ENCODE results near the gene WSB1.
A peak's percentile ranks its signal among the peaks of the same experiment; 100 is the strongest.

Gene WSB1

DNA sequence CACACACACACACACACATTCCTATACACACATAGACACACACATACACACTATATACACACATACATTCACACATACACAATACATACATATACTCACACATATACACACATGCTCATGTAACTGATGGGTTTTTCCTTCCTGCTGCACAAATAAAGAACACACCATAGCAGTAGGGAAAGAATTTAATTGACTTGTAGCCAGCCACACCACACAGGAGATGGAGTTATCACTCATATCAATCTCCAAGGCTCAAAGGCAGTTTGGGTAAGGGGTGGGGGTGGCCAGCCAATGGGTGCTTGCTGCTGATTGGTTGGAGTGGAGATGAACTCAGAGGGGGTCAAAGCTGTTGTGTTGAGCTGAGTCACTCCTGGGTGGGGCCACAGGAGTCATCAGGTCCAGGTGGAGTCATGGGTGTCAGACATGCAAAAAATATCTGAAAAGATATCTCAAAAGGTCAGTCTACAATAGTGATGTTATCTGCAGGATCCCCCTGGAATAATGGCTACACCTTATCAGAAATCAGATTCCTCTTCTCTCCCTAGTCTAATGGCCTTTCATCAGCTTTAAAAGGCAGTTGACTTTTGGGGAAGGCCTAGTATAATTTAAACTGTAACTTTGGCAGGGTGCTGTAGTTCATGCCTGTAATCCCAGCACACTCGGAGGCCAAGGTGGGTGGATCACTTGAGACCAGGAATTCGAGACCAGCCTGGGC lies 46.1 kb downstream of the WSB1 start:
- DNase-seq, result no peak

DNA sequence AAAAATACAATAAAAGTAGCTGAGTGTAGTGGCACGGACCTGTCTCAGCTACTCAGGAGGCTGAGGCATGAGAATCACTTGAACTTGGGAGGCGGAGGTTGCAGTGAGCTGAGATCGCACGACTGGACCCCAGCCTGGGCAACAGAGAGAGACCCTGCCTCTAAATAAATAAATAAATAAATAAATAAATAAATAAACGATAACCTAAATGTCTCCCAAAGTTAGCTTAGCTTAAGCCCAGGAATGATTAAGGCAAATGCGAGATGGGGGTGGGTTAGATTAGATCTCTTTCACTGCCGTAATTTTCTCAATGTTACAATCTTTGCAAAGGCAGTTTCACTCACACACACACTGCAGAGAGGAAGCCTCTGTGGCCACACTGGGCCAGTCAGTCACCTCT lies 46.7 kb downstream of the WSB1 start:
- no peak for DNase-seq

DNA sequence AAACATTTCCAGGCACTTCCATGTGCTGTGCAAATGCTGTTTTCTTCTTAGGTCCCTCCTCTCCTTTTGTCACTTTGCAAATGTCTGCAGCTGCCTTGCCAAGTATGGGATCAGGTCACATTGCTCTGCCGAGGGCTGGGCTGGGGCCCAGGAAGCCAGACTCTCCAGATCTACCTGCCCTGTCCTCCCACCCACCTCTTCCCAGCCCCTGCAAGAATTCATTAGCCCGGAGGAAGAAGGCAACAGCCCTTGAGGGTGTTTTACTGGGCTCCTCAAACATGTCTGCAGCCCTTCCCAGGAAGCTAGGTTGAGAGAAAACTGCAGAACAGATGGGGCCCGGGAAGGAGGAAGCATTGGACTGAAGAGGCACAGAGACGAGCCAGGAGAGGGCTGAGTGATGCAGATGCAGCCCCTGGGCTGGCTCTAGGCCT lies 47.1 kb downstream of the WSB1 start:
- DNase-seq, result no peak

DNA sequence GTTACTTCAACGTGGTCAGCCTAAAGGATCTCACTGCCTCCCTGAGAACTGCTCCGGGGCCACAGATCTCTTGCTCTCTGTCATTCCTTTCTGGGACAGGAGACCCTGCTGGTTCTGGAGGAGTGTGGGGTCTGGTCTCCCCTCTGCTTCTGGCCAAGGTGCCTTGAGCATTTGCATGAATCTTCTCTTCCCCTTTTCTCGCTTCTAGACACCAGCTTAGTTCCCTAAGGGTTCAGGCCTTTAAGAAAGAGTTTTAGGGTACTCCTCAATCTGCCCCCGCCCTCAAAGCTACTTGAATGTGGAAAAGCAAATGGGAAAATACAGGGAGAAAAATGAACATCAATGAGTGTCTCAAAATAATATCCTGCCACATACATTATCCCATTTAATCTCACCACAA lies 48.1 kb downstream of the WSB1 start:
- no peak for DNase-seq

DNA sequence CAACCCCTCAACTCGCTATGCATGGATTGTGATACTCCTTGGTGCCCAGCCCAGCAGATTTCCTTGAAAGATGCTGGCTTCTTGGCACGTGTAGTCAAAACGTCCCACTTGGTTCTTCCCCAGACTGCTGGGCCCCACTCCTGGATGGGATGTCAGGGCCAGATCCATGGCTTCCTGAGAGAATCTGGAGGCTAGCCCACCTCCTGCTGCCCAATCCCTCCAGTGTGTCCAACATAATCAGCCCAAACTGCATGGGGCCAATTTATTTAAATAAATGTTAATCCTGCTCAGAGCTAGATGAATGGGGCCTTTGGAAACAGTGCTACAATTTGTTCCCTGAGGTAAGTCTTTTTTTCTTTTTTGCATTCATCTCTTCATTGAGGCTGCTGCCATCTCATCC lies 49.4 kb downstream of the WSB1 start:
- DNase-seq, result no peak

DNA sequence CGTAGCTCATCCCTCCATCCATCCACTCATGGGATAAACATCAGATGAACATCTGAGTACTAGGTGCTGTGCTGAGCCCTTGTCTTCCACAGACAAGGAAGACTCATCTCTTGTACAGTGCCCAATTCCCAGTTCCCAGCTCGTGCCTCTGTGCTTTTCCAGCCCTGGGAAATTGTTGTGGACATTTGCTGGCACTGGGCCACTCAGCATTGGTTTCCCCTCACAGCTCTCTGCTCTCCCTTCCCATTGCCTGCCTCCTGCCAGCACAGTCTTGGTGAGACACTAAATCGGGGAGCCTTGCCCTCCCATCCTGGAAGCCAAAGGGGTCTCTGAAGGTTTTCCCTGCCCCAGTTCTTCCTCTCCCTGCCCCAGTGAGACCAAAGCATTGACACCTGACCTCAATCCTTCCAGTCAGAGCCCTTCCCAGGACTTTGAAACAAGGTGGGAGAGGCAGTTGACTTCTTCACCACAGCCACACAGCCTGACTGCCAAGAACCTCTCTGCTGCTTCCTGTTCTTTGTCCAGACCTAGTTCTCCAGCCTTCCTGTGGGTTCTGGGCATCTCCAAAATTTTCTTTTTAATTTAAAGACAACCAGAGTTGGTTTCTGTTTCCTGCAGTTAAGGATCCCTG lies 50.2 kb downstream of the WSB1 start:
- DNase-seq, result no peak

DNA sequence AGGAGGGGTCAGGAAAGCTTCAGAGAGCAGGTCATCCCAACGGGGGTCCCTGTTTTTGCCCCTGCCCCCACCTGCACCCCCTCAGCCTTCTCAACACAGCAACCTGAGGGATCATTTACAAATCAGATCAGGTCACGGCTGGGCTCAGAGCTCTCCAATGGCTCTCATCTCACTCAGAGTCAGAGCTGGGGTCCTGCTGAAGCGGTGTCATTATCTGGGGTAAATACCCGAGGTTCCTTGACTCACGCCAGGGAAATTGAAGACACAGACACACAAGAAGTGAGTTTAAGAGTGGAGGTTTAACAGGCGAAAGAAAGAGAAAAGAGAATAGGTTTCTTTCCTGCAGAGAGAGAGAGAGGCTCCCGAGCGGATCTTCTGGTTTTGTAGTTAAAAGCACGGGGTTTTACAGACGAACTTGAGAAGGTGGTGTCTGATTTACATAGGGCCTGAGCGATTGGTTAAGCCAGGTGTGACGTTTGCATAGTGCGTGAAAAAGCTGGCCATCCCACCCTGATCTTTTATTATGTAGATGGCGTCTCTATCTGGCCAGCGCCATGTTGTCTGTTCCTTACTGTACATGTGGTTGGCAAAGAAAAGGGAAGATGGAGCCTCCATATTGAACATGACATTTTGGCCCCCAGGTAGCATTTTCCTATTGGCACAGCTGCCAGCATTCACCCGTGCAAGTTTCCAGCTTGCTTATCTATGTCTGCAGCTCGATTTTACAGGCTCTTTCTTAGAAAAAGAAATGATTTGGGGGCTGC lies 51.4 kb downstream of the WSB1 start:
- no peak for DNase-seq

DNA sequence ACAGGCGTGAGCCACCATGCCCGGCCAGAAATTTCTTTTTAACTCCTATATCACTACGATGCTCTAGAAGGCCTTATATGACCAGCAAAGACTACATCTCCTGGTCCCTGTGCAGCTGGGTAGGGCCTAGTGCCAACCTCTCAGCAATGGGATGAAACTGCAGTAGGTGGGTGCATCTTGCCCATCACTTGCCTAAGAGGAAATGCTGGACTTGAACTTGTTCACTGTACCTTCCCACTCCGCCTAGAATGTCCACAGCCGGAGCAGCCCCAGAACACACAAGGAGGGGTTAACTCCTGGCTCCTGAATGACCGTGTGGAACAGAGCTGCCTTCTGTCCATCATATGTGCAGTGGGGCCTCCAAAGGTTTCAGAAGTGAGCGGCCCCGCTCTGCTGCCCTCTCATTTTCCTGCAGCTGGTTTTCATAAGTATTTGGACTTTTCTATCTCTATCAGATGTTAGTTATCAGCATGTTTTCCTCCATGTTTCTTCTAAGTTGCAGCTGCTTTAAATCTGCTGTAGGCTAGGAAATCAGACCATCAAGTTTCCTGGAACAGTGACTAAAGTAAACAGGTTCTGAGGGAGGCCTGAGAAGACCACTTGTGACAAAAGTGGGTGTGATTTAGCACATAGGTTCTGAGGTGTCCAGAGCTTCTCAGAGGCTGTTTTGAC lies 52.5 kb downstream of the WSB1 start:
- DNase-seq, result no peak

DNA sequence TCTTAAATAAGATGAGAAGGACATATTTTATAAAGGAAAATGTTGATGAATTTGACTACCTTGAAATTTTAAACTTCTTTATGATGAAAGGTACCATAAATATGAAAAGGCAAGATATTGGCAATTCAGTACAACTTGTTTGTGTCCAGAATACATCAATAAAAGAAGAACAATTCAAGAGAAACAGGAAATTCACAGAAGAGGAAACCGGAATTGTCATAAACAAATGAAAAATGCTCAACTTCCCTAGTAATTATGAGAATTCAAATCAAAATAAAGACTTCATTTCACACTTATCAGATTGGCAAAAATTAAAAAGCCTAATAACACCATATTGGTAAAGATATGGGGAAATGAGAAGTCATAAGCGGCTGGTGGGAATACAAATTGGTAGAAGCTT lies 54.3 kb downstream of the WSB1 start:
- no peak for DNase-seq

DNA sequence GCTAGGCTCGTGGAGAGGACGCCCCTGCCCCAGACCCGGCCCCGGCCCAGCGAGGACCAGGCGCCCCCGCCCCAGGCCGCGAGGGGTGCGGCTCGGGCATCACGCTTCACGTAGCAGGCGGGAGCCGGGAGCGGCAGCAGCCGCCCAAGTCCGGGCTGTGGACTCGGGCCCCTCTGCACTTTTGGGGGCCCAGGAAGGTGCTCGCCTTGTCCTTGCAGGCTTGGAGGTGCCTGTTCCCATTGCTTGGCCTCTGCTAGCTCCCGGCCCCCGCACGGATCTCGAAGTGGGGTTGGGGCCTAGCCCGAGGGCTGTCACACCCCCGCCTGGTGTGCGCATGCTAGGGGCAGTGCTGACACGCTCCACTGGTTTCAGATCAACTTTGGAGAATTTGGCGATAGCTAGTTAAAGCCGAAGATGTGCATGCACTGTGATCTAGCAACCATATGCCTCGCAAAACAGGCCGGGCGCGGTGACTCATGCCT lies 55.7 kb downstream of the WSB1 start:
- DNase-seq, result no peak

DNA sequence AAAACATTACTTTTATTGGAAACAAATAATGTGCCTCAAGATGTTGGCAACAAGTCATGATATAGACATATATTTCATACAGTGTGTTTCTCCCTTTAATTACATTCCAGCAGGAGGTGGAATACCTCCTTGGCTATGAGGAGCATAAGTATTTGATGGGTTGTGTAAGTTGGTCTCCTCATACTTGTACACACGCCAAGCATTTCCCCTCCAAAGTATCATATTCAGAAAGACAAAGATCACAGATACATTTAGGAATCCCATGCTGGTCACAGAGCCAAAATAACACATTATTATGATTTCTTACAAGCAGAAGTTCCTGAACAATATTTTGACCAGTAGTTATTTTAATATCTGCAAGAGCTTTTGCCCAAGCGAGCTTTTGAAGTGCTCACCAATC lies 57.8 kb downstream of the WSB1 start:
- no peak for DNase-seq

DNA sequence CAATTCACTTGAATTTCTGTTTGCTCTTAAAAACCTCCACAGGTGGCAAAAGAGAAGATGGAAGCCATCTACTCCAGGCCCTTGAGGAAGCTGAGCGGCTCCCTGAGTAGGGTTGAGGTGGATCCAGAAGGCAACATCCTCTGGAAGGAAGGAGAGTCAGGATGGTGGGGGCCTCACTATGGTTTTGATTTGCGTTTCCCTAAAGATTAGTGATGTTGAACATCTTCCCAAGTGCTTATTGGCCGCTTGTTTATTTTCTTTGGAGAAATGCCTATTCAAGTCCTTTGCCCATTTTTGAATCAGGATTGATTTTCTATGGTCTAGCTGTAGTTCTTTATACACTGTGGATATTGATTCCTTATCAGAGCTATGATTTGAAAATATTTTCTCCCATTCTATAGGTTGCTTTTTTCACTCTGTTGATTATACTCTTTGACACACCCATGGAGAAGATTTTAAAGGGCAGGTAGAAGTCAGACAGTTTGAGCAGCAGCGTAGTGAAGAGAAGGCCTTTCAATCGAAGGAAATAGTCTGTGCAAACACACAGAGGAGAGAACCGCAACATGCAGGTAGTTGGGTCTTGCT lies 58.6 kb downstream of the WSB1 start:
- no peak for DNase-seq

DNA sequence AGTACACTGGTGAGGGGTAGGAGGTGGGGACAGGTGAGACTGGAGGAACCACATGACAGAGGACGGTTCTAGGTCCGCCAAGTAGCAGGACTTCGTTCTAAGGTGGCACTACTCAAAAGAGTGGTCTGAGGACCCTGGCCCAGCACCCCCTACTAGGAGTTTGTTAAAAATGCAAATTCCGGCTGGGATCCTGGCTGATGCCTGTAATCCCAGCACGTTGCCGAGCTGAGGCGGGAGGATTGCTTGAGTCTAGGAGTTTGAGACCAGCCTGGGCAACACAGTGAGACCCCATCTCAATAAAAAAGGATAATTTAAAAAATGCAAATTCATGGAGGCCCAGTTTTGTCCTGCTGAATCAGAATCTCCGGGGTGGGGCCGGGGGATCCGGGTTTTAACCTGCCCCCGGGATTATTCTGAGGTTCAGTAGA lies 59.1 kb downstream of the WSB1 start:
- no peak for DNase-seq

DNA sequence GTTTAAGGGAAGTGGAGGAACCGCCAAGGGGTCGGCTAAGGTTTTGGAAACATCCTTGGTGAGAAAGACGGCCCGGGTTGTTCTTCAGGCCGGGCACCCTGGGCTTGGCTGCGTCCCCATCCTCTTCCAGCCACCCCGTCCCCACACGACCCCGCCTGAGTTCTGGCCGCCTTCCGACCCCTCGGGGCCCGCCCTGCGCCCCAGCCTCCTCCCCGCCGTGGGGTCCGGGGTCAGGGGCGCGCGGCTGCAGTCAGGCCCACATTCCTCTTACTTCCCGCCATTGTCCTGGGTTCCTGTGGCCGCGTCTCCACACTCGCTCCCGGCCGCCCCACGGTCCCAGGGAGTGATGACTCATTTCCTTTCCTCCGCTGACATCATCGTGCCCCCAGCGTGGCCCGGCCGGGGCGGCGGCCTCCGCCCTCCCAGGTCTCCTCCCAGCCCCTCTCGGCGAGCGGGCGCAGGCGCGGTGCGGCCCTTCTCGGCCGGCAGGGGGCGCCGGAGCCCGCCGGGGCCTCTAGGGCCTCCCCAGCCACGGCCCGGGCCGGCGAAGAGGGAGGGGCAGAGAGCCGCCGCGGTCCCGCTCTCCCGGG lies 59.6 kb downstream of the WSB1 start:
- DNase-seq, result peak; percentile 22

DNA sequence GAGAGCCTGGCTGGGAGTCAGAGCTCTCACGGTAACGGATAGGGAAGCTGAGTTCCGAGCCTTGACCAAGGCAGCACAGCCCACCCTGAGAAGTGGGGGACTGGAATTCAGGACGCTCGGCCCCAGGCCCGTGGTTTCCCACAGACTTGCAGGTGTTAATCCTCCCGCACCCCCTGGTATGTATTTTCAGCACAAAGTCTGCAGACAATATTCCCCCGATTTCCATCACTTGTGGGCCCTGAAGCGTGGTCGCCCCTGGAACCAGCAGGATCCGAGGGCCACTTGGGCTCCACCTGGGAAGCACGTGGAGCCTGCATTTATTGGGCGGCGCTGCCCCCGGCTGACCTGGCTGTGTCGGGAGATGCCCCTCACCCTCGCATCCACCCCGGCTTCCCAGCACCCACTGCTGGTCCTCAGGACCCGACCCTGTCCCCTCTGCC lies 60.2 kb downstream of the WSB1 start:
- DNase-seq, result no peak

DNA sequence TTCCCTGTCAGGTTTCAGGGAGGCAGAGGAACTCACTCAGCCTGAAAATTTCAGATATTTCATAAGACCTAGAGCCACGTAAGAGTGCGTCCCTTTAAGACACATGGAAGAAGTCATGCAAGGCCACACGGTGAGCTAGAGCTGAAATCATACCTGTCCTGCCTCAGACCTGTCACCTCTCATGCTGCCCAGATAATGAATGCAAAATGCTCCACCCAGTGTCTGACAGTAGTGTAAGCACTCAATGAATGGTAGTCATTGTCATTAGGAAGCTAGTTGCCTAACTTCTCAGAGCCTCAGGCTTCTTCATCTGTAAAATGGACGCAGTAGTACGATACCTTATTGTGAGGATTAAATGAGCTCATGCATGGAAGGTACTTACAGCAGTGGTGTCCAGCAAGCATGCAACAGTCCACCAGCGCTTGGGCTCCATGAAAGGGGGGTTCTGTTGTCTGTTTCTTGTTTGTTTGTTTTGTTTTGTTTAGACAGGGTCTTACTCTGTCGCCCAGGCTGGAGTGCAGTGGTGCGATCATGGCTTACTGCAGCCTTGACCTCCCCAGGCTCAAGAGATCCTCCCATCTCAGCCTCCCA lies 60.7 kb downstream of the WSB1 start:
- no peak for DNase-seq

DNA sequence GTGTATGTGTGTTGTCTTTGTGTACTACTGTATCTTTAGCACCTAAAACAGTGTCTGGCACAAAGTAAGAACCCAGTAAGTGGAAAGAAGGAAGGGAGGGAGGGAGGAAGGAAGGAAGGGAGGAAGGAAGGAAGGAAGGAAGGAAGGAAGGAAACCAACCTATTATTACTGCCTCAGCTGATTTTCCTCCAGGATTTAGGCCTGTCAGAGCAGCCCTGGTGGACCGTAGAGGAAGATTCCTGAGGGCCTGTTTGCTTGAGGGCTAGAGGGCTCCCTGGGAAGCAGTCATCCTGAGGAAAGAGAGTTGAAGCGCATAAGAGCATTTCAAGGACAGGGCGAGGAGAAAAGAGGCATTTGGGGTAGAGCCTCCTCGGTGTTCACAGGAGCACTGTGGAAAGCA lies 61.5 kb downstream of the WSB1 start:
- no peak for DNase-seq

DNA sequence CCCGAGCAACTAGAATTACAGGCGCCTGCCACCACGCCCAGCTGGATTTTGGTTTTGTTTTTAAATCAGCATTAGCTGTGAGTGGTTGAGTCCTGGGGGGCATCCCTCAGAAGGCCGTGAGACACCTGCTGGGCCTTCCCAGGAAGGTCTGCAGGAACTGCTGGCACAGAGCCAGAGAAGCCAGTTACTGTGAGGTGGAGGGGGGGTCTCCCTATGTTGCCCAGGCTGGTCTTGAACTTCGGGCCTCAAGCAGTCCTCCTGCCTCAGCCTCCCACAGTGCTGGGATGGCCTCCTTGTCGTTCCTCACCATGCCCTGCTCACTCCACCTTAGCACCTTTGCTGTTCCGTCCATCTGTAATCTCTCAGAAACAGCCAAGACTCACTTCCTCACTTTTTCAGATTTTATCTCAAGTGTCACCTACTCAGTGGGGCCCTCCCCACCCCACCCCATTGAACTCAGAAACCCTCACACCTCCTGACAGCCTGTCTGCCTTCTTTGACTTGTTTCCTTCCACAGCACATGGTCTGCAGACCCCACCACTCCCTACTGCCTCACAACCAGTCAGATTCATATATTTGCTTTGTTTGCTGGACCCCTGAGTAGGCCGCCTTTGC lies 62.3 kb downstream of the WSB1 start:
- DNase-seq, result no peak

DNA sequence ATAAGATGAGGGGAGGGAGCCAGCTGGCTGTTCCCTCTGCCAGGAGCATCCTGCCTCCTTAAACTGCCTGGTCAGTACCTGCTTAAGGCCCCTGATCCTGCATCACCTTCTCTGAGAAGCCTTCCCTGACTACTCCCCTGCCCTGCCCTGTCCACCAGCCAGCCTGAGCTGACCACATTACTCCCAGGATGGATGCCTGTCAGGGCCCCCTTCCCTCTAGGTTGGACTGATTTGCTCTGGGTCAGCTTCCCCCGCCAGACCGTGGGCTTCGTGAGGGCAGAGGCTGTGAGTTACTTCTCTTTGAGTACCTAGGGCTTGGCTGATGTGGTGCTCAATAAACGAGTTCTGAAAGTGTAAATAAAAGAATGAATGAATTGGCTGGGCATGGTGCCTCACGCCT lies 63.3 kb downstream of the WSB1 start:
- no peak for DNase-seq

DNA sequence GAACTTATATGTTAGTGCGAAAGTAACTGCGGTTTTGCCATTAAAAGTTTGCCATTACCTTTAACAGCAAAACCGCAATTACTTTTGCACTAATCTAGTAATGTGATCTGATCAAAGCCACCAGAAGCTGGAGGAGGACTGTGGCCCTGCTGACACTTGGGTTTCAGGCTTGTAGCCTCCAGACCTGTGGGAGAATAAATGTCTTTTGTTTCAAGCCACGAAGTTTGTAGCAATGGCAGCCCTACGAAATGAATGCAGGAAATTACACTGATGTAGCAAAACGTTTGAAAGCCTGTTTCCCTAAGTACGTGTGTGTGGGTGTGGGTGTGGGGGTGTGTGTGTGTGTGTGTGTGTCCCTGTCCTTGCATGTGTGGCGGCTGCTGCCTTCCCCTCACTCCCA lies 66.6 kb downstream of the WSB1 start:
- no peak for DNase-seq

DNA sequence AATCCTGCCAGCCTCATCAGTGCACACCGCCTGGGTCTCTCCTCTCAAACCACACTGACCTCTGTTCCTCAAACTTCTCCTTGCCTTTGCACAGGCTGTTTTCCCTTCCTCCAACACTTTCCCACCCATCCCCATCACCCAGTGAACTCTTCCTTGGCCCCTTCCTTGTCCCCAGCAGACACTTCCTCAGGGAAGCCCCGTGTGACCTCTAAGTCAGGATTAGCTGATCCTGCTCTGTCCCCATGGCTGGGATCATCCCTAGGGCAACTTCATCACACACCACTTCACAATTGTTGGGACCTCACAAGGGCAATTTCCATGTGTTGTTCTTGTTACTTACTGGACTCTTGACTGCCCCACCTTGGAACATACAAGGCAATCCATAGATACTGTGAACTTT lies 67.8 kb downstream of the WSB1 start:
- no peak for DNase-seq

DNA sequence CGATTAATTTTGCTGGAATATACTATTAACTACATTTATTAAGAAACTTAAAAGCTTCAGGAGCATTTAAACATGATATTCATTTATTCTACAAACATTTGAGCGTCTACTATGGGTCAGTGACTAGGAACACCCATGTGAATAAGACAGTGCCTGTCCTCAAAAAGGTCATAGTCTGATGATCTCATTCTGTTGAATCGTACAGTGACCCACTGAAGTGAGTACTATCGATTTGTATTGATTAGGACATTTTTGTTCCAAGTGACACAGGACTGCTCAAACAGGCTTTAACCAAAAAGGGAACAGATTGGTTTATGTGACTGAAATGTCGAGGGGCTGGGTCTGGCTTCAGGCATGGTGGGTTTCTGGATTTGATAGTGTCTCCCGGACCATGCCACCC lies 68.6 kb downstream of the WSB1 start:
- DNase-seq, result no peak

All from COR-L47 (cell line).